IMR-90 (cell line): ENCODE measurements around the gene MARK2. TPM values are rescaled to one million over a fixed set of nuclear protein-coding genes. Genes with fewer than 3 reads are reported as not detected.

Source experiments
- ATAC-seq: fragments of 200-7000 bp; cut with Tn5 transposase; 2 replicates; pipeline ENCODE4 v1.9.1; 2020; ENCODE audit warnings: low read depth, mild to moderate bottlenecking, moderate library complexity
- BruUV-seq: library from RNA; stranded (reverse); fragments of 400-500 nt; replicated peaks from 2 replicates; lab custom pipeline; 2021; lab: Mats Ljungman, UMichigan
- CTCF ChIA-PET: fragments of 300-600 bp; formaldehyde crosslinking; extraction: SDS; loops from one replicate; lab custom pipeline; 2021; ENCODE audit warnings: antibody characterized with exemption; lab: Yijun Ruan, JAX
- POLR2A ChIA-PET: fragments of 300-600 bp; sonication (Branson Sonifier 250); formaldehyde crosslinking; loops from one replicate; lab custom pipeline; 2022; ENCODE audit warnings: antibody characterized with exemption; ENCODE audit not compliant: unreplicated experiment; lab: Charles Lee
- DNase-seq: peaks from one replicate; pipeline ENCODE4 v3.0.0; 2013
- H2AFZ ChIP-seq: replicated peaks from 2 replicates; pipeline ENCODE3; 2013; ENCODE audit warnings: low read length, mild to moderate bottlenecking; ENCODE audit not compliant: poor library complexity
- H2AK5ac ChIP-seq: 2 replicates; pipeline ENCODE4 v1.6.1; 2013; ENCODE audit warnings: low read depth, low read length, inconsistent platforms
- H2AK9ac ChIP-seq: replicated peaks from 2 replicates; pipeline ENCODE3; 2013; ENCODE audit warnings: mild to moderate bottlenecking, low read depth, low read length, moderate library complexity; ENCODE audit not compliant: poor library complexity
- H2BK120ac ChIP-seq: 2 replicates; pipeline ENCODE4 v1.6.1; 2013; ENCODE audit warnings: low read depth, low read length, inconsistent platforms
- H2BK15ac ChIP-seq: 3 replicates; pipeline ENCODE4 v1.6.1; 2013; ENCODE audit warnings: low read depth, low read length, inconsistent platforms
- H2BK20ac ChIP-seq: 2 replicates; pipeline ENCODE4 v1.6.1; 2013; ENCODE audit warnings: low read depth, mild to moderate bottlenecking, inconsistent platforms, low read length, moderate library complexity
- H2BK5ac ChIP-seq: 2 replicates; pipeline ENCODE4 v1.6.1; 2013; ENCODE audit warnings: mild to moderate bottlenecking, low read depth, low read length, inconsistent platforms; ENCODE audit not compliant: poor library complexity, severe bottlenecking
- H3K14ac ChIP-seq: replicated peaks from 2 replicates; pipeline ENCODE4 v1.6.1; 2013; ENCODE audit warnings: low read depth, low read length, inconsistent platforms
- H3K18ac ChIP-seq: 2 replicates; pipeline ENCODE4 v1.6.1; 2013; ENCODE audit warnings: low read depth, low read length, control low read depth
- H3K23ac ChIP-seq: 2 replicates; pipeline ENCODE4 v1.6.1; 2013; ENCODE audit warnings: low read depth, low read length, inconsistent platforms
- H3K27ac ChIP-seq: 2 replicates; pipeline ENCODE4 v1.5.1; 2013; ENCODE audit warnings: mild to moderate bottlenecking, control low read depth, low read length; ENCODE audit not compliant: insufficient read depth
- H3K27me3 ChIP-seq: 2 replicates; pipeline ENCODE4 v1.6.1; 2013; ENCODE audit warnings: low read length; ENCODE audit not compliant: control insufficient read depth, insufficient read depth
- H3K36me3 ChIP-seq: 2 replicates; pipeline ENCODE4 v1.6.1; 2013; ENCODE audit warnings: low read length, mixed read lengths; ENCODE audit not compliant: control insufficient read depth, insufficient read depth
- H3K4ac ChIP-seq: 2 replicates; pipeline ENCODE4 v1.6.1; 2013; ENCODE audit warnings: low read depth, low read length, inconsistent platforms
- H3K4me1 ChIP-seq: 2 replicates; pipeline ENCODE4 v1.6.1; 2013; ENCODE audit warnings: low read length, mixed read lengths; ENCODE audit not compliant: control insufficient read depth, insufficient read depth
- H3K4me2 ChIP-seq: 2 replicates; pipeline ENCODE4 v1.6.1; 2013; ENCODE audit warnings: low read depth, mild to moderate bottlenecking, control low read depth, low read length, moderate library complexity
- H3K4me3 ChIP-seq: 2 replicates; pipeline ENCODE4 v1.5.1; 2013; ENCODE audit warnings: low read depth, mild to moderate bottlenecking, control low read depth, low read length, moderate library complexity; ENCODE audit not compliant: insufficient read depth
- H3K56ac ChIP-seq: 2 replicates; pipeline ENCODE4 v1.6.1; 2013; ENCODE audit warnings: low read length, inconsistent platforms; ENCODE audit not compliant: insufficient read depth; ENCODE audit errors: extremely low read depth
- H3K79me1 ChIP-seq, 2 experiments: 2 replicates each; pipeline ENCODE4 v1.6.1; 2013; ENCODE audit warnings: low read length in 2 of 2, inconsistent platforms in 1 of 2, low read depth in 1 of 2
- H3K9ac ChIP-seq: 2 replicates; pipeline ENCODE4 v1.6.1; 2013; ENCODE audit warnings: low read depth, low read length, control low read depth
- H3K9me1 ChIP-seq: 2 replicates; pipeline ENCODE4 v1.6.1; 2013; ENCODE audit warnings: low read length, inconsistent platforms; ENCODE audit not compliant: insufficient read depth
- H3K9me3 ChIP-seq: 2 replicates; pipeline ENCODE4 v1.6.1; 2013; ENCODE audit warnings: low read length; ENCODE audit not compliant: control insufficient read depth, insufficient read depth
- H4K20me1 ChIP-seq: 2 replicates; pipeline ENCODE4 v1.6.1; 2013; ENCODE audit warnings: low read length, inconsistent platforms; ENCODE audit not compliant: insufficient read depth
- H4K5ac ChIP-seq: 2 replicates; pipeline ENCODE4 v1.6.1; 2013; ENCODE audit warnings: mild to moderate bottlenecking, low read depth, low read length, control low read depth
- H4K8ac ChIP-seq, 2 experiments: 2 replicates each; pipeline ENCODE4 v1.6.1; 2013; ENCODE audit warnings: low read depth in 2 of 2, low read length in 2 of 2, control low read depth in 1 of 2, inconsistent platforms in 1 of 2
- H4K91ac ChIP-seq: 2 replicates; pipeline ENCODE4 v1.6.1; 2013; ENCODE audit warnings: low read depth, low read length, inconsistent platforms; ENCODE audit not compliant: insufficient read depth
- BHLHE40 ChIP-seq: fragments of 150-350 bp; IDR thresholded peaks from 2 replicates; pipeline ENCODE4 v1.6.1; 2016; ENCODE audit warnings: mild to moderate bottlenecking, low read depth, low read length
- CEBPB ChIP-seq: IDR thresholded peaks from 2 replicates; pipeline ENCODE4 v1.6.1; 2012; ENCODE audit warnings: low read depth, low read length, improper control_type of control experiment
- CHD1 ChIP-seq: IDR thresholded peaks from 2 replicates; pipeline ENCODE4 v1.6.1; 2012; ENCODE audit warnings: low read depth, low read length, improper control_type of control experiment
- CTCF ChIP-seq: conservative IDR thresholded peaks from 2 replicates; pipeline ENCODE4 v1.5.1; 2012; ENCODE audit warnings: mild to moderate bottlenecking, low read depth, low read length, improper control_type of control experiment
- ELK1 ChIP-seq: fragments of 150-350 bp; IDR thresholded peaks from 2 replicates; pipeline ENCODE4 v1.6.1; 2016; ENCODE audit warnings: low read depth, mild to moderate bottlenecking, low read length, moderate library complexity, borderline replicate concordance
- FOS ChIP-seq: fragments of 150-350 bp; IDR thresholded peaks from 2 replicates; pipeline ENCODE4 v1.6.1; 2016; ENCODE audit warnings: low read depth, low read length
- MAFK ChIP-seq: IDR thresholded peaks from 2 replicates; pipeline ENCODE4 v1.6.1; 2012; ENCODE audit warnings: low read depth, low read length, improper control_type of control experiment
- MAZ ChIP-seq: IDR thresholded peaks from 2 replicates; pipeline ENCODE4 v1.6.1; 2012; ENCODE audit warnings: low read depth, mild to moderate bottlenecking, low read length, improper control_type of control experiment, moderate library complexity, borderline replicate concordance
- MXI1 ChIP-seq: IDR thresholded peaks from 2 replicates; pipeline ENCODE4 v1.6.1; 2012; ENCODE audit warnings: low read depth, mild to moderate bottlenecking, low read length, moderate library complexity, borderline replicate concordance
- NFE2L2 ChIP-seq: fragments of 150-350 bp; IDR thresholded peaks from 2 replicates; pipeline ENCODE4 v1.6.1; 2016; ENCODE audit warnings: low read depth, mild to moderate bottlenecking, low read length
- POLR2A ChIP-seq: IDR thresholded peaks from 2 replicates; pipeline ENCODE4 v1.6.1; 2012; ENCODE audit warnings: mild to moderate bottlenecking, low read depth, low read length
- RAD21 ChIP-seq: IDR thresholded peaks from 2 replicates; pipeline ENCODE4 v1.6.1; 2012; ENCODE audit warnings: low read length, improper control_type of control experiment
- RCOR1 ChIP-seq: IDR thresholded peaks from 2 replicates; pipeline ENCODE4 v1.6.1; 2012; ENCODE audit warnings: mild to moderate bottlenecking, low read length, improper control_type of control experiment; ENCODE audit not compliant: insufficient replicate concordance
- RFX5 ChIP-seq: IDR thresholded peaks from 2 replicates; pipeline ENCODE4 v1.8.0; 2012; ENCODE audit warnings: low read depth, mild to moderate bottlenecking, low read length, moderate library complexity
- SMC3 ChIP-seq: fragments of 150-350 bp; IDR thresholded peaks from 2 replicates; pipeline ENCODE4 v1.6.1; 2016; ENCODE audit warnings: low read depth, mild to moderate bottlenecking, antibody characterized with exemption, low read length, moderate library complexity
- USF2 ChIP-seq: fragments of 150-350 bp; IDR thresholded peaks from 2 replicates; pipeline ENCODE4 v1.6.1; 2017; ENCODE audit warnings: mild to moderate bottlenecking, antibody characterized with exemption, low read length, low read depth
- WGBS, 2 experiments: methylation state at CpG; one replicate each; pipeline versions ENCODE4 v1.1.5 to v1.1.7; 2013; ENCODE audit warnings: missing lambda C conversion rate in 2 of 2; ENCODE audit not compliant: insufficient read length in 1 of 2; ENCODE audit errors: extremely low coverage in 2 of 2; 5-methylcytosine and 5-hydroxymethylcytosine counted together
- dilution Hi-C: fragments of 300-500 bp; cut with HindIII; formaldehyde crosslinking; loops from one replicate; pipeline ENCODE4 v1.14.3; 2018; ENCODE audit warnings: low sequenced_read_pairs; ENCODE audit not compliant: unreplicated experiment
- in situ Hi-C: fragments of 300-500 bp; cut with MboI; formaldehyde crosslinking; loops from 3 replicates; pipeline ENCODE4 v1.14.3; 2019; ENCODE audit warnings: low sequenced_read_pairs, inconsistent platforms, mixed read lengths
- intact Hi-C: fragments of 100-400 bp; cut with micrococcal nuclease; formaldehyde crosslinking; loops from 2 replicates; pipeline ENCODE4 v1.10.0; 2022
- polyA plus RNA-seq, 3 experiments: library from polyadenylated mRNA; depleted of rRNA; stranded (reverse); fragments of >200 nt; gene quantifications; 2 replicates each; pipeline ENCODE4 v1.2.3, GENCODE V29; 2012; ENCODE audit warnings: low replicate concordance in 1 of 3
- total RNA-seq: library from RNA; depleted of rRNA; stranded (reverse); fragments of >200 nt; gene quantifications from 2 replicates; pipeline ENCODE4 v1.2.3, GENCODE V29; 2012

Gene MARK2
- total and polyA plus RNA-seq, 2 of the 4 experiments (the other 2 are of a cell fraction): 6.6 to 17.3 TPM

GRCh38 chr11:63923319-63923718 lies 84.4 kb downstream of the MARK2 start:
- H2AK5ac ChIP-seq: no peak overlapping the region
- H3K4me1 ChIP-seq: peaks cover 15% of the 10 kb centered on the region
- no peak overlapping the region for H4K91ac ChIP-seq
- H3K27ac ChIP-seq: no peak overlapping the region
- no peak overlapping the region for H4K8ac ChIP-seq
- DNase-seq: no peak
- H3K27me3 ChIP-seq: peaks cover 15% of the 10 kb centered on the region
- H3K9ac ChIP-seq: no peak overlapping the region
- ChIA-PET CTCF (no interaction called here), POLR2A (no interaction called here)
- no peak overlapping the region for H3K4me3 ChIP-seq
- no peak overlapping the region for H2BK15ac ChIP-seq
- BruUV-seq: no TSS peak
- in situ Hi-C loops (no loop called here), intact Hi-C loops (no loop called here), dilution Hi-C loops (no loop called here)
- H3K56ac ChIP-seq: no peak overlapping the region
- TF ChIP-seq POLR2A (no peak), RFX5 (no peak), MAZ (no peak), CHD1 (no peak), RAD21 (no peak), NFE2L2 (no peak), MAFK (no peak), SMC3 (no peak), MXI1 (no peak), CTCF (no peak), RCOR1 (no peak), FOS (no peak), ELK1 (no peak), USF2 (no peak), BHLHE40 (no peak), CEBPB (no peak)
- H2BK120ac ChIP-seq: no peak overlapping the region
- H4K20me1 ChIP-seq: no peaks in the 10 kb centered on the region
- H4K5ac ChIP-seq: no peak overlapping the region
- H3K36me3 ChIP-seq: no peaks in the 10 kb centered on the region
- H2BK5ac ChIP-seq: no peak overlapping the region
- peak overlapping the region; percentile 28 for H2AK9ac ChIP-seq
- H3K18ac ChIP-seq: no peak overlapping the region
- H3K4me2 ChIP-seq: no peak overlapping the region
- H3K79me1 ChIP-seq: no peaks in the 10 kb centered on the region
- 11% methylated on average over 3 of the region's 4 CpGs; no CpG with 5 or more reads in 1 of the 2 experiments for WGBS, 2 experiments
- H2BK20ac ChIP-seq: no peak overlapping the region
- H3K23ac ChIP-seq: no peak overlapping the region
- 0 out of 2 replicates have a peak, but pooled peaks cover 2% of the 10 kb centered on the region for H3K9me3 ChIP-seq
- H3K4ac ChIP-seq: no peak overlapping the region
- no peak for ATAC-seq
- no peak overlapping the region for H3K14ac ChIP-seq
- peaks cover 6% of the 10 kb centered on the region for H3K9me1 ChIP-seq
- no peak overlapping the region for H2AFZ ChIP-seq
